Heart left ventricle (tissue), 13 donors: ENCODE data around the gene EBLN2.

Source experiments
- CTCF ChIP-seq, 12 donors: fragments of 200-600 bp; sonication (generic) in 4 of 12; IDR thresholded peaks; one replicate each; pipeline versions ENCODE4 v1.5.0 to v1.8.0; 2018 to 2022; ENCODE audit warnings: antibody characterized with exemption in 12 of 12, mild to moderate bottlenecking in 5 of 12
- POLR2A ChIP-seq, 2 donors: fragments of 450-650 bp; IDR thresholded peaks; one replicate each; pipeline ENCODE4 v1.6.1; 2017; ENCODE audit warnings: antibody characterized with exemption in 2 of 2, mild to moderate bottlenecking in 2 of 2, moderate library complexity in 2 of 2
- donor health status: ischemic (EF 13 %, LVEDD 7.1; RV severe dilation, severe dysfunction).
- donor health status: DM: no; HTN: yes; CAD: no.
- donor health status: DM: no; HTN: no; CAD: no.
- donor health status: ischemic (EF 25% LVEDD 6.9; RV normal size, moderate dysfunction).
- donor health status: ischemic (EF 25% LVEDD 5.7; RV mildly dilated, moderate dysfunction).
- donor health status: ischemic (EF 35%, LVEDD 5.7; RV mildly dilated, moderate dysfunction).
- donor health status: nonischemic (EF 11% LVEDD 7.7; RV severe dilation, severe dysfunction).
- donor health status: DM: yes; HTN: yes; CAD: no.
- donor health status: PGD.
- donor health status: ischemic (EF 29% LVEDD 5.4; RV normal size, mild dysfunction).
- donor health status: nonischemic (EF 23%, LVEDD 6.1; RV moderate dilation, normal function).

GRCh38 chr3:73084170-73084569 is 22.7 kb downstream of the EBLN2 start:
- TF ChIP-seq CTCF (IDR thresholded peaks at IDR 0.05) = no peak
- TF ChIP-seq POLR2A (IDR thresholded peaks at IDR 0.05) = no peak
